ENCODE data around the gene PRKCSH. TPM values are rescaled to one million over a fixed set of nuclear protein-coding genes. Genes with fewer than 3 reads are reported as not detected.
"Not testable (repeated sequence)": the region's sequence is repeated elsewhere in the genome, so short reads cannot be mapped to it uniquely, and the experiment has no call there.

Gene PRKCSH
- total RNA-seq, 1 experiment from 2014 or later = 164 TPM

- not testable (repeated sequence) for H3K27me3 ChIP-seq; H3K4me3 ChIP-seq; DNase-seq; H3K9me3 ChIP-seq (replicated peaks); H3K36me3 ChIP-seq; H3K4me1 ChIP-seq; H3K27ac ChIP-seq
These were observed 1.9 kb upstream of the PRKCSH start for GRCh38 chr19:11433526-11433925.

- peak overlapping the region; percentile 82 for H3K4me3 ChIP-seq
- no peaks in the 10 kb centered on the region for H3K4me1 ChIP-seq
- H3K27me3 ChIP-seq = no peaks in the 10 kb centered on the region
- no peaks in the 10 kb centered on the region for H3K9me3 ChIP-seq (replicated peaks)
- no peak for DNase-seq
- no peak overlapping the region for H3K27ac ChIP-seq
- peaks cover 10% of the 10 kb centered on the region for H3K36me3 ChIP-seq
These were observed 755 bp upstream of the PRKCSH start for GRCh38 chr19:11434703-11435056.

- H3K27ac ChIP-seq = peak overlapping the region; percentile 69
- no peaks in the 10 kb centered on the region for H3K4me1 ChIP-seq
- H3K4me3 ChIP-seq = peak overlapping the region; percentile 82
- H3K27me3 ChIP-seq = no peaks in the 10 kb centered on the region
- H3K9me3 ChIP-seq (replicated peaks) = no peaks in the 10 kb centered on the region
- peaks cover 10% of the 10 kb centered on the region for H3K36me3 ChIP-seq
- DNase-seq = peak; percentile 35 to 44
These were observed 438 bp downstream of the PRKCSH start for GRCh38 chr19:11435833-11436313.

- Histone ChIP-seq H3K27me3 (no peaks in the 10 kb centered on the region), H3K4me3 (no peak overlapping the region), H3K36me3 (peaks cover 24% of the 10 kb centered on the region), H3K9me3 (replicated peaks) (no peaks in the 10 kb centered on the region), H3K27ac (no peak overlapping the region), H3K4me1 (no peaks in the 10 kb centered on the region)
- no peak for DNase-seq
These were observed 2.5 kb downstream of the PRKCSH start for GRCh38 chr19:11437955-11438354.

GRCh38 chr19:11444059-11444458 lies 8.6 kb downstream of the PRKCSH start:
- Histone ChIP-seq H3K27me3 (no peaks in the 10 kb centered on the region), H3K27ac (no peak overlapping the region), H3K9me3 (replicated peaks) (no peaks in the 10 kb centered on the region), H3K4me1 (no peaks in the 10 kb centered on the region), H3K36me3 (peaks cover 22% of the 10 kb centered on the region), H3K4me3 (no peak overlapping the region)
- DNase-seq = no peak

- Histone ChIP-seq H3K27ac (no peak overlapping the region), H3K36me3 (peaks cover 25% of the 10 kb centered on the region), H3K4me1 (no peaks in the 10 kb centered on the region), H3K27me3 (no peaks in the 10 kb centered on the region), H3K4me3 (no peak overlapping the region), H3K9me3 (replicated peaks) (no peaks in the 10 kb centered on the region)
- DNase-seq = no peak
These were observed 9.7 kb downstream of the PRKCSH start for GRCh38 chr19:11445141-11445540.

GRCh38 chr19:11446271-11446651 lies 10.8 kb downstream of the PRKCSH start:
- Histone ChIP-seq H3K36me3 (peaks cover 23% of the 10 kb centered on the region), H3K4me1 (no peaks in the 10 kb centered on the region), H3K27me3 (no peaks in the 10 kb centered on the region), H3K4me3 (no peak overlapping the region), H3K9me3 (replicated peaks) (no peaks in the 10 kb centered on the region), H3K27ac (no peak overlapping the region)
- no peak for DNase-seq

GRCh38 chr19:11446652-11447301 lies 11.3 kb downstream of the PRKCSH start:
- Histone ChIP-seq H3K4me1 (no peaks in the 10 kb centered on the region), H3K36me3 (peaks cover 19% of the 10 kb centered on the region), H3K9me3 (replicated peaks) (no peaks in the 10 kb centered on the region), H3K27ac (no peak overlapping the region), H3K27me3 (no peaks in the 10 kb centered on the region), H3K4me3 (no peak overlapping the region)
- peak; percentile 50 to 61 for DNase-seq

- no peak for DNase-seq
- no peaks in the 10 kb centered on the region for H3K9me3 ChIP-seq (replicated peaks)
- 0 out of 2 replicates have a peak, but pooled peaks cover 2% of the 10 kb centered on the region for H3K4me1 ChIP-seq
- H3K27me3 ChIP-seq = no peaks in the 10 kb centered on the region
- no peak overlapping the region for H3K27ac ChIP-seq
- no peak overlapping the region for H3K4me3 ChIP-seq
- peaks cover 13% of the 10 kb centered on the region; the same call in 1 of the 2 replicates for H3K36me3 ChIP-seq
These were observed 12.2 kb downstream of the PRKCSH start for GRCh38 chr19:11447347-11448262.

GRCh38 chr19:11448410-11448809 lies 13.0 kb downstream of the PRKCSH start:
- Histone ChIP-seq H3K36me3 (peaks cover 11% of the 10 kb centered on the region; the same call in 1 of the 2 replicates), H3K4me3 (no peak overlapping the region), H3K4me1 (0 out of 2 replicates have a peak, but pooled peaks cover 2% of the 10 kb centered on the region), H3K27me3 (no peaks in the 10 kb centered on the region), H3K9me3 (replicated peaks) (no peaks in the 10 kb centered on the region), H3K27ac (no peak overlapping the region)
- no peak for DNase-seq

GRCh38 chr19:11448923-11449554 lies 13.6 kb downstream of the PRKCSH start:
- no peak for DNase-seq
- no peaks in the 10 kb centered on the region for H3K27me3 ChIP-seq
- peaks cover 11% of the 10 kb centered on the region; the same call in 1 of the 2 replicates for H3K36me3 ChIP-seq
- H3K27ac ChIP-seq = no peak overlapping the region
- H3K4me1 ChIP-seq = 0 out of 2 replicates have a peak, but pooled peaks cover 2% of the 10 kb centered on the region
- H3K4me3 ChIP-seq = no peak overlapping the region
- no peaks in the 10 kb centered on the region for H3K9me3 ChIP-seq (replicated peaks)

- Histone ChIP-seq H3K27me3 (no peaks in the 10 kb centered on the region), H3K27ac (no peak overlapping the region), H3K9me3 (replicated peaks) (no peaks in the 10 kb centered on the region), H3K4me3 (no peak overlapping the region), H3K36me3 (peaks cover 11% of the 10 kb centered on the region; the same call in 1 of the 2 replicates), H3K4me1 (0 out of 2 replicates have a peak, but pooled peaks cover 2% of the 10 kb centered on the region)
- no peak for DNase-seq
These were observed 15.3 kb downstream of the PRKCSH start for GRCh38 chr19:11450570-11451326.

GRCh38 chr19:11451327-11451870 lies 16.0 kb downstream of the PRKCSH start:
- Histone ChIP-seq H3K27ac (no peak overlapping the region), H3K4me3 (no peak overlapping the region)
- DNase-seq = no peak

More at GRCh38 chr19:11451327-11451870, 16.0 kb downstream of the PRKCSH start:
- no peaks in the 10 kb centered on the region for H3K9me3 ChIP-seq (replicated peaks)
- H3K36me3 ChIP-seq = peaks cover 11% of the 10 kb centered on the region; the same call in 1 of the 2 replicates
- H3K27me3 ChIP-seq = no peaks in the 10 kb centered on the region
- 0 out of 2 replicates have a peak, but pooled peaks cover 2% of the 10 kb centered on the region for H3K4me1 ChIP-seq

Data from SJCRH30 (cell line).